ENCODE data around the gene LRRC47.

DNA sequence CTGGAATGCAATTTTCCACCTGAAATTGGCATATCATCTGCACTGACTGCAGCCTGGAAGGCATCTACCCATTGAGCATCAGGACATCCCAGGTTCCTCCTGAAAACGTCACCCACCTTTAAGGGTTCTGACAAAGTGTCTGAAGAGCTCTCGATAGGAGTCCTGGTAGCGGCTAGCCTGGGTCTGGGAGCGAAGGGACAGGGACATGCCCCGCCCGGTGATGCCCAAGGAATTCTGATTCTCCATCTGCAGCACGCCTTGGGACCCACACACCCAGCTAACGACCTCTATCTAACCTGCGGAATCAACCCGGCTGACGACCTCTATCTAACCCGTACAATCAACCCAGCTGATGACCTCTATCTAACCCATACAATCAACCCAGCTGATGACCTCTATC lies 57.4 kb downstream of the LRRC47 start:
- TF ChIP-seq, protein P1, sequence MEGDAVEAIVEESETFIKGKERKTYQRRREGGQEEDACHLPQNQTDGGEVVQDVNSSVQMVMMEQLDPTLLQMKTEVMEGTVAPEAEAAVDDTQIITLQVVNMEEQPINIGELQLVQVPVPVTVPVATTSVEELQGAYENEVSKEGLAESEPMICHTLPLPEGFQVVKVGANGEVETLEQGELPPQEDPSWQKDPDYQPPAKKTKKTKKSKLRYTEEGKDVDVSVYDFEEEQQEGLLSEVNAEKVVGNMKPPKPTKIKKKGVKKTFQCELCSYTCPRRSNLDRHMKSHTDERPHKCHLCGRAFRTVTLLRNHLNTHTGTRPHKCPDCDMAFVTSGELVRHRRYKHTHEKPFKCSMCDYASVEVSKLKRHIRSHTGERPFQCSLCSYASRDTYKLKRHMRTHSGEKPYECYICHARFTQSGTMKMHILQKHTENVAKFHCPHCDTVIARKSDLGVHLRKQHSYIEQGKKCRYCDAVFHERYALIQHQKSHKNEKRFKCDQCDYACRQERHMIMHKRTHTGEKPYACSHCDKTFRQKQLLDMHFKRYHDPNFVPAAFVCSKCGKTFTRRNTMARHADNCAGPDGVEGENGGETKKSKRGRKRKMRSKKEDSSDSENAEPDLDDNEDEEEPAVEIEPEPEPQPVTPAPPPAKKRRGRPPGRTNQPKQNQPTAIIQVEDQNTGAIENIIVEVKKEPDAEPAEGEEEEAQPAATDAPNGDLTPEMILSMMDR (IDR thresholded peaks at IDR 0.05) = no peak
- TF ChIP-seq ZFX (IDR thresholded peaks at IDR 0.05; ENCODE audit: borderline replicate concordance) = no peak

All from 22Rv1 (cell line).